BLaER1 (cell line): Measurements from ENCODE around the gene NPDC1.
"Not testable (repeated sequence)": the region's sequence is repeated elsewhere in the genome, so short reads cannot be mapped to it uniquely, and the experiment has no call there.

ENCODE experiments used
- H3K27ac ChIP-seq: shearing (Covaris generic); formaldehyde crosslinking; 2 replicates; pipeline ENCODE4 v1.8.1; 2022
- H3K27me3 ChIP-seq: shearing (Covaris generic); formaldehyde crosslinking; 2 replicates; pipeline ENCODE4 v1.8.1; 2022
- H3K36me3 ChIP-seq: shearing (Covaris generic); formaldehyde crosslinking; 2 replicates; pipeline ENCODE4 v1.8.1; 2022
- H3K4me1 ChIP-seq: shearing (Covaris generic); formaldehyde crosslinking; 2 replicates; pipeline ENCODE4 v1.8.1; 2022
- H3K4me2 ChIP-seq: shearing (Covaris generic); formaldehyde crosslinking; 2 replicates; pipeline ENCODE4 v1.8.1; 2022
- H3K4me3 ChIP-seq: shearing (Covaris generic); formaldehyde crosslinking; 2 replicates; pipeline ENCODE4 v1.8.1; 2022
- H3K9ac ChIP-seq: shearing (Covaris generic); formaldehyde crosslinking; 2 replicates; pipeline ENCODE4 v1.8.1; 2022
- H3K9me3 ChIP-seq: shearing (Covaris generic); formaldehyde crosslinking; 2 replicates; pipeline ENCODE4 v1.8.1; 2022
- H4K20me1 ChIP-seq: shearing (Covaris generic); formaldehyde crosslinking; 2 replicates; pipeline ENCODE4 v1.8.1; 2022
- Cebpa-rat ChIP-seq: shearing (Covaris generic); IDR thresholded peaks from 2 replicates; pipeline ENCODE4 v1.8.1; 2022

The NPDC1 gene

DNA sequence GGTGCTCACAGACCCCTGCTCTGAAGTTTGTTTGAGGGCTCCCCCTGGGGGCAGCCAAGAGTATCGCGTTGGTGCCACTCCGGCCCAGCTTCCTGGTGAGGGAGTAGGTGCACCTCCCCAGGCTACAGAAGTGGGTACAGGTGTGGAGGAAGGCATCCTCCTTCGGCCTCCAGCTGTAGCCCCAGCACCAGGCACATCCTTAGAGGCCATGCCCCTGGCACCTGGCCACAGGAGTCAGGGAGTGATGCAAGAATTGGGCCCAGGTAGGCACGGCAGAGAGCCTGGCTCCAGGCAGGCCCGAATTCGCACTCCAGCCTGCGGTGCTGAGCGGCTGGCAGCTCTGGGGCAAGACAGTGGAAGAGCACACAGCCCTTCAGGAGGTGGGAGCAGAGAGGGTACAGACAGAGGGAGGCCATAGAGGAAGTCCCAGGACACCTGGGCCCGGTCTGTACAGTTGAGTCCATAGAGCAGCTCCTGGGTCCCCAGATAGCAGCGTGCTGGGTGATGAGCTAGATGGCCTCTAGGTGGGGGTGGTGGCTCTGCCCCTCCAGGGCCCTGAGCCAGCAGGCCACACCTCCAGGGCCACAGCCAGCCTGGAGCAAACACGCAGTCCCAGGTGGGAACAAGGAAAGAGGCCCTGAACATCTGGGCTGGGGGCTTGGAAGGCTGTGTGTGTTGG, 22.0 kb upstream of the NPDC1 start:
- Histone ChIP-seq H3K27me3 (no peaks in the 10 kb centered on the region), H4K20me1 (peaks cover 72% of the 10 kb centered on the region), H3K4me2 (peak overlapping the region; percentile 100), H3K4me3 (peak overlapping the region; percentile 82), H3K36me3 (peaks cover 42% of the 10 kb centered on the region), H3K9me3 (no peaks in the 10 kb centered on the region), H3K4me1 (peaks cover 40% of the 10 kb centered on the region), H3K27ac (peak overlapping the region; percentile 86; the same call in 1 of the 2 replicates), H3K9ac (peak overlapping the region; percentile 79)
- TF ChIP-seq Cebpa-rat, result no peak

DNA sequence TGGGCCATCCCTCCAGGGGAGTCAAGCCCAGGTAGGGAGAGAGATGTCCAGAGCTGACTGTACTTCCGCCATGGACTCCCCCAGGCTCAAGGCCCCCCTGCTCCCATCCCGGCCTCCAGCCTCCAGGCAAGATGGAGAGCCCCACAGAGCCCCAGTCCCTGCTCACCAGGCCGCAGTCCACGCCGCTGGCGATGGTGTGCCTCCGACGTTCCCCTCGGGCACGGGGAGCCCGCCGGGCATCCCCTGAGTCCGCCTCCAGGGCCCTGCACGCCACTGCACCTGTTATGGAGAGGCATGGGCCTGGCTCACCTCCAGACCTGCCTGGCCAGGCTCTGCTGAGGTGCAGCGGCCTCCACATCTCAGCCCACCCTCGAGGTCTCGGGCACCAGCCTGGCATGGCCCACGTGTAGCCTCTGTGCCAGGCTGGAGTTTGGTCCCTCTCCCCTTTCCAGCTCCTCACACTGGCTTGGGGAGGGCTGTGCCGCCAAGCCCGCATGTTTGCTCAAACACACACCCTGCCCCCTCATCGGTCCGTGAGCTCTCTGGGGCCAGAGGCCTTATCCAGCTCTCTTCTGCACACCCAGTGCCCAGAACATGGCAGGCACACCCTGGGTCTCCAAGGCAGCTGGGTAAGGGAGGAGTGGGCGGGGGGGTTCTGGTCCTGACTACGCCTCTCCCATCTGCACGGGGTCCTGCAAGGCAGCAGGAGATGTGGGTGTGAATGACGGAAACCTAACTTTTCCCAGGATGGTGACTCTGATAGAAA, 20.3 kb upstream of the NPDC1 start:
- no peak for TF ChIP-seq Cebpa-rat
- Histone ChIP-seq H3K27ac (no peak overlapping the region), H3K4me1 (peaks cover 40% of the 10 kb centered on the region), H4K20me1 (peaks cover 72% of the 10 kb centered on the region), H3K36me3 (peaks cover 45% of the 10 kb centered on the region), H3K9me3 (no peaks in the 10 kb centered on the region), H3K9ac (no peak overlapping the region), H3K4me3 (no peak overlapping the region), H3K4me2 (no peak overlapping the region), H3K27me3 (no peaks in the 10 kb centered on the region)

DNA sequence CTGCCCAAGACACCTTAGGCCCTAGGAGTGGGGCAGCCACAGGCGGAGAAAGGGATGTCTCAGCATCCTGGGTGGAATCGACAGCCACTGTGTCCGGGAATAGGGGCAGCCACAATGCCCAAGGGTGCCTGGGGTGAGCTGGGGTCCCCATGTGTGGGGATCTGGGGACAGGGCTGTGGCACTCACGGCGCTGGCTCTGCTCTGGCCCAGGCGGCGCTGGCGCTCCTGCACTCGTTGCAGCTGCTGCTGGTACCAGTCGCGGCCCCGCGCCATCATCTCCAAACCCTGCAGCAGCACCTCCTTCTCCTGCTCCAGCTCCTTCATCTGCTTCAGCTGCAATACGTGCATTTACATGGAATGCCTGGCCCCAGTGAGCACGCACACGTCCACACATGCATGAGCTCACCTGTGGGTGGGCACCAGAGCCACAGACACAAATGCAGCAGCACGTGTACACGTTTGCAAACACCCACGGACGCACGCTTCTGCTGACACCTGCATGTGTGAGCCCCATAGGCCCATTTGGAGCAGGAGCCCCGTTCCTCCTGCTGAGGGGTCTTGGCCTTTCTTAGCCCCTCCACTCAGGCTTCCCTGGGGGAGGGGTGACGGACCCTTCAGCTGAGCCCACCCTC, 19.5 kb upstream of the NPDC1 start:
- Histone ChIP-seq H3K9ac (no peak overlapping the region), H3K4me3 (no peak overlapping the region)

DNA sequence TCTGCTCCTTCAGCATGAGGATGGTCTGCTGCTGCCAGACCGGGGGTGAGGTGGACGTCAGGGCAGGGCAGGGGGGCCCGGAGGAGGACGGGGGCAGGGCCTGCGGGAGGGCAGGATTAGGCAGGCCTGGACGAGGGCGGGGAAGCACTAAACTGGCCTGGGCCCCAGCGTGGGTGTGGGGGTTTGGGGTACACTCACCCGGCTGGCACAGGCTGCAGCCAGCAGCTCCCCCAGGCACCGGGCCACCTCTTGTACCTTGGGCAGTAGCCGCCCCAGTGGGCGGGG, 18.8 kb upstream of the NPDC1 start:
- Histone ChIP-seq H4K20me1 (peaks cover 68% of the 10 kb centered on the region), H3K36me3 (peaks cover 45% of the 10 kb centered on the region), H3K4me2 (no peak overlapping the region), H3K27me3 (no peaks in the 10 kb centered on the region), H3K4me1 (peaks cover 33% of the 10 kb centered on the region), H3K9me3 (no peaks in the 10 kb centered on the region), H3K4me3 (no peak overlapping the region), H3K9ac (no peak overlapping the region), H3K27ac (no peak overlapping the region)
- no peak for TF ChIP-seq Cebpa-rat

More for the DNA sequence above, 19.5 kb upstream of the NPDC1 start:
- Histone ChIP-seq H3K4me1 (peaks cover 33% of the 10 kb centered on the region), H3K9me3 (no peaks in the 10 kb centered on the region), H3K4me2 (no peak overlapping the region), H4K20me1 (peaks cover 72% of the 10 kb centered on the region), H3K27ac (no peak overlapping the region), H3K27me3 (no peaks in the 10 kb centered on the region), H3K36me3 (peaks cover 45% of the 10 kb centered on the region)
- TF ChIP-seq Cebpa-rat, result no peak

DNA sequence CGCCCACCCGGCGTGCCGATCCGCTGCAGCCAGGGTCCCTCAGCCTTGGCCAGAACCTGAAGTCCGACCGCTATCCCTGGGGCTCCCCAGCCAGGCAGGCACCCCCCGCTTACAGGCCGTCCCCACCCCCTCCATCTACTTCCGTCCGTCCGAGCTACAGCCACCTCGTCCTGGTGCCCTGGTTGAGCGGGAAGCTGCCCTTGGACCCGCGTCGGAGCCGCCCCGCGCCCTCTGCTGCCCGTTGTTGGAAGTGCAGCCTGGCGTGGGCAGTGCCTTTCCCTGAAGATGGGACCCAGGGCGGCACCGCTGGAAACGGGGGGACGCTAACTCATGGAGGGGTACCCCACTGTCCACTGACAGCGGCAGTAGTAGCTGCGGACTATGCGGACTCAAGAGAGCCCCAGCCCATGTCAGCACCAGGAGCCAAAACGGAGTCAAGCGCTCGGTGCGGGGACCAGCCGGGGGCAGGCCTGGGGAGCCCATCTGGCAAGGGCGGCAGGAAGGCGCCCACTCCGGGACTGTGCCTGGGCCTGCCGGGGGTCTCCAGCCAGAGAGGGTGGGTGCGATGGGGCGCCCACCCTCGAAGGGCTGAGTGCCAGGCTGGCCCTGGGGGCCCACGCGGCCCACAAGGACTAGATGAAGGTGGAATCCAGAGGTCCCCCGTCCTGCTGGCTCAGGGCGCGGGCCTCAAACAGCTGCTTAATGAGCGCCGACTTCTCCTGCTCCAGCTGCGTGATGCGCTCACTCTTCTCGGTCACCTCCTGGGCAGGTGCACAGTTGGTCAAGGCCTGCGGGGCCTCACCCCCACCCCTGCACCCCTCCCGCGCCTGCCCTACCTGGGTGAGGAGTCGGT, 18.3 kb upstream of the NPDC1 start:
- Histone ChIP-seq H3K27me3 (no peaks in the 10 kb centered on the region), H3K9ac (no peak overlapping the region), H4K20me1 (peaks cover 63% of the 10 kb centered on the region), H3K4me1 (peaks cover 28% of the 10 kb centered on the region), H3K4me3 (no peak overlapping the region), H3K36me3 (peaks cover 45% of the 10 kb centered on the region), H3K9me3 (no peaks in the 10 kb centered on the region), H3K4me2 (no peak overlapping the region), H3K27ac (no peak overlapping the region)
- no peak for TF ChIP-seq Cebpa-rat

DNA sequence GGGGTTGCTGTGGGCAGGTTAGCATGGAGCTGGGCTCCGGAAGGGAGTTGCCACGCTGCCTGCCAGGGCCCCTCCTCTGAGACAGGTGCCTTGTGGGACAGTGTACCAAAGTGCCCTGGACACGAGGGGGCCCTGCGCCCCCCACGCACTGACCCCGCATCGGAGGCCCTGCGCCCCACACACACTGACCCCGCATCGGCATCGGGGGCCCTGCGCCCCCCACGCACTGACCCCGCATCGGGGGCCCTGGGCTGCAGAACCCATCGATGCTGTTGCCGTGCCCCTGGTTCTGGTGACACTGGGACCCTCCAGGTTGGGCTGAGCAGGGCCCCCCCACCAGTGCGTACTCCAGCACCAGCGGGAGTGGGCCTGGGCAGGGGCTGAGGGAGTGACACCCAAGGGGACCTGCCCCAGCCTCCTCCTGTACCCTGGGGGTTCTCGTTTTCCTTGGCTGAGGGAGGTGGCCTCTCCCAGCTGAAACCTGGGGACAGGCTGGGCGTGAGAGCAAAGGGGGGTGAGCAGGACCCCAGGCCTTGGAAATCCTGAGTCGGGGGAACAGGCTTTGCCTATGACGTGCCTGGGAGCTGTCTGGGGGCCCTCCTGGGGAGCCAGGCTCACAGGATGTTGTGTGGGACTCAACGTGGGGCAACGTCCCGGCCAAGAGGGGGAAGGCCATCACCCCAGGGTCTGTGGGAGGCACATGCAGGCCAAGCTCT, 17.5 kb upstream of the NPDC1 start:
- H3K9ac ChIP-seq, result no peak overlapping the region
- H4K20me1 ChIP-seq, result peaks cover 55% of the 10 kb centered on the region
- H3K27me3 ChIP-seq, result no peaks in the 10 kb centered on the region
- peaks cover 20% of the 10 kb centered on the region for H3K4me1 ChIP-seq
- no peak overlapping the region for H3K4me2 ChIP-seq
- H3K9me3 ChIP-seq, result no peaks in the 10 kb centered on the region
- no peak overlapping the region for H3K4me3 ChIP-seq
- TF ChIP-seq Cebpa-rat, result no peak
- H3K36me3 ChIP-seq, result peaks cover 45% of the 10 kb centered on the region
- H3K27ac ChIP-seq, result no peak overlapping the region

DNA sequence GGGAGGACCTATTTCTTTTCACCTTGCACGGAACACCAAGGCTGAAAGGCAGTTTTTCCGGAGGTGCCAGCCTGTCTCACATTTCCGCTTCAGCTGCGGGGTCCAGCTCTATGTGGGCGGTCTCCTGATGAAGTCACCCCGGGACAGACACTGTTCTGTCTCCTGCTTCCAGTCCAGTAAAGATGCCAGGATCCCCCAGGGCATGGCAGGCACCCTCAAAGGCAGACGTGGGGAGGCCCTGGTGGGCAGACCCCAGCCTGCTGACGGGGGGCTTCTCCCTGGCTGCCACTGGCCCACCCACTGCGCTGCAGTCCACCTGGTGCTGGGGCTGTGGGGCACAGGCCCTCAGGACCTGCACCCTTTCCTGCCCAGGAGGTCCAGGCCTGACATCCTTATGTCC, 16.8 kb upstream of the NPDC1 start:
- not testable (repeated sequence) for H3K9me3 ChIP-seq, H3K27ac ChIP-seq, H3K9ac ChIP-seq, H3K4me2 ChIP-seq, H3K27me3 ChIP-seq, H3K4me3 ChIP-seq
- Histone ChIP-seq H3K4me1 (peaks cover 14% of the 10 kb centered on the region), H3K36me3 (peaks cover 45% of the 10 kb centered on the region), H4K20me1 (peaks cover 48% of the 10 kb centered on the region)

DNA sequence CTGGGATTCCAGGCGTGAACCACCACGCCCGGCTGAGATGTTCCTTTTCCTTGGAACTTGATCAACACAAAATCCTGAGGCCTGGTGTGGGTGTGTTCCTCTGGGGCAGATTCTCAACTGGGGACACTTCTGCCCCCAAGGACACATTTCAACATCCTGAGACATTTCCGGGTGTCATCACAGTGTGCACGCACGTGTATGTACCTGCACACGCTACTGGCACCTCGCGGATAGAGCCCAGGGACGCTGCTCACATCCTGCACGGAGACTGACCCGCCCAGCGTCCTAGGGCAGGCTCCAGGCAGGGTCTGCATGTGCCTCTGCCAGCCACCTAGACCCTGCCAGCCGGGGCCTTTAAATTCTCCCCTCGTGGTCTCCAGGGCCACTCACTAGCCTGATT, 16.4 kb upstream of the NPDC1 start:
- H3K36me3 ChIP-seq, result peaks cover 45% of the 10 kb centered on the region
- H3K4me1 ChIP-seq, result peaks cover 9% of the 10 kb centered on the region
- H4K20me1 ChIP-seq, result peaks cover 44% of the 10 kb centered on the region
- H3K9ac ChIP-seq, result no peak overlapping the region
- no peak overlapping the region for H3K4me2 ChIP-seq
- no peak for TF ChIP-seq Cebpa-rat
- no peak overlapping the region for H3K27ac ChIP-seq
- H3K4me3 ChIP-seq, result no peak overlapping the region
- H3K27me3 ChIP-seq, result no peaks in the 10 kb centered on the region
- no peaks in the 10 kb centered on the region for H3K9me3 ChIP-seq

DNA sequence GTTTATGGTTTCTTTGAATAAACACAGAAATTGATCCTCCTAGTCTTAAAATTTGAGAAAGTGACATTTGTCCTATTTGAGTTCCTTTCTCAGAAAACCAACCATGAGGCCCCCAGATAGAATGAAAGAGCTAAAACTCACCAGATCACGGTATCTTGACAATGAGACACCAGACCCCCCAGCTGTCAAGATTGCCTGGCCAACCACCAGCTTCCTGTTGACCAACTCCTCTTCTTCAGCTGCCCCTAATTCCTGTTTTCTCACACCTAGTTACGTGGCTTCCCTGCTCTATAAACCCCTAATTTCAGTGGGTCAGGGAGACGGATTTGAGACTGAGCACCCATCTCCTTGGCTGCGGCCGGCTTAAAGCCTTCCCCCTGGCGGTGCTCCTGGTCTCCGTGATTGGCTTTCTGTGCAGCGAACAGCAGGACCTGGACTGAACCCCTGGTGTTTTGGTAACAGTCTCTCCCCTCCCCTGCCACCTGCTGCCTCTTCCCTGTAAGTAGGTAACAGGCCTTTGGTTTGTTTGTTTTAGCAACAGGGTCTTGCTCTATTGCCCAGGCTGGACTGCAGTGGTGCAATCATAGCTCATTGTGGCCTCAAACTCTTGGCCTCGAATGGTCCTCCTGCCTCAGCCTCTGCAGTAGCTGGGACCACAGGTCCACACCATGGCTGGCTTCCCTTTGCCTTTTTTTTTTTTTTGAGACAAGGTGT, 12.7 kb upstream of the NPDC1 start:
- Histone ChIP-seq H4K20me1 (peaks cover 26% of the 10 kb centered on the region), H3K4me3 (no peak overlapping the region), H3K4me1 (peaks cover 7% of the 10 kb centered on the region; the same call in 1 of the 2 replicates), H3K27me3 (peaks cover 32% of the 10 kb centered on the region), H3K4me2 (no peak overlapping the region), H3K36me3 (peaks cover 10% of the 10 kb centered on the region), H3K27ac (no peak overlapping the region), H3K9me3 (no peaks in the 10 kb centered on the region), H3K9ac (no peak overlapping the region)
- TF ChIP-seq Cebpa-rat, result no peak
